DMS53 treated with DMSO at 0.1 percent for 48 hours (cell line): ENCODE measurements around the gene SFXN2.
"Not testable (repeated sequence)": the region's sequence is repeated elsewhere in the genome, so short reads cannot be mapped to it uniquely, and the experiment has no call there.

Experiments used
- DNase-seq: peaks from one replicate; lab custom pipeline; 2025; ENCODE audit not compliant: unreplicated experiment; lab: John Stamatoyannopoulos, UW

Gene SFXN2

GRCh38 chr10:102752266-102752930, 38.0 kb downstream of the SFXN2 start:
- DNase-seq, result no peak

- DNase-seq, result no peak
These were observed 38.7 kb downstream of the SFXN2 start for GRCh38 chr10:102752934-102753664.

DNA sequence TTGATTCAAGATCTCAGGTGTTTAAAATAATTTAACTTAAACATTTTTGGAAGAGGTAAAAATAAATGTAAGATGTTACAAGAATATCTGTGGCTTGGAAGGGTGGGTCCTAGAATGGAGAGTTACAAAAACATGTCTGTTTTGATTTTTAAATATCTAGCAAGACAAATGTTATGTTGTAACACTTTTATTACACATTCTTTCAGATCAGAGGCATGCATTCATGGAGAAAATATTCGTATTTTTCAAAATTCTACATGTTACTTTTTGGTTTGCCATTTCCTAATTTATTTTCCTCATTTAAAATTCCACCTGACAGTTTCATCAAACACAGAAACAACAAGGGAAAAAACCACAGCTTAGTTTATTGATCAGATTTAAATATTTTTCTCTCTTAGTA, 39.3 kb downstream of the SFXN2 start:
- DNase-seq, result no peak

DNA sequence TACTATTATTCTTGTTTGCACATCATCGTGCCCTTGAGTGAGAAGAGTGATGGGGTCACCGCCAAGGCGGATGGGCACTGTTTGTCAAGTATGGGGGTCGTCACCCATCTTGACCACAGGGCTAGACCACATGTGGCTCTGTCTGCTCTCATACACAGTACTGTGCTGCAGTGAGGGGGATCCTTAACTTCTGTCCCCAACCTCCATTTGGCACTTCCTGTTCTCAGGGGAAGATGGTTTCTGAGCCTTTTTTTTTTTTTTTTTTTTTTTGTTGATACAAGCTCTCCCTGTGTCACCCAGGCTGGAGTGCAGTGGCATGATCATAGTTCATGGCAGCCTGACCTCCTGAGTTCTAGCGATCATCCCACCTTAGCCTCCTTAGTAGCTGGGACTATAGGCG, 42.9 kb downstream of the SFXN2 start:
- no peak for DNase-seq

GRCh38 chr10:102758240-102758932, 44.0 kb downstream of the SFXN2 start:
- DNase-seq, result no peak

- DNase-seq, result not testable (repeated sequence)
These were observed 44.5 kb downstream of the SFXN2 start for GRCh38 chr10:102758933-102759262.

DNA sequence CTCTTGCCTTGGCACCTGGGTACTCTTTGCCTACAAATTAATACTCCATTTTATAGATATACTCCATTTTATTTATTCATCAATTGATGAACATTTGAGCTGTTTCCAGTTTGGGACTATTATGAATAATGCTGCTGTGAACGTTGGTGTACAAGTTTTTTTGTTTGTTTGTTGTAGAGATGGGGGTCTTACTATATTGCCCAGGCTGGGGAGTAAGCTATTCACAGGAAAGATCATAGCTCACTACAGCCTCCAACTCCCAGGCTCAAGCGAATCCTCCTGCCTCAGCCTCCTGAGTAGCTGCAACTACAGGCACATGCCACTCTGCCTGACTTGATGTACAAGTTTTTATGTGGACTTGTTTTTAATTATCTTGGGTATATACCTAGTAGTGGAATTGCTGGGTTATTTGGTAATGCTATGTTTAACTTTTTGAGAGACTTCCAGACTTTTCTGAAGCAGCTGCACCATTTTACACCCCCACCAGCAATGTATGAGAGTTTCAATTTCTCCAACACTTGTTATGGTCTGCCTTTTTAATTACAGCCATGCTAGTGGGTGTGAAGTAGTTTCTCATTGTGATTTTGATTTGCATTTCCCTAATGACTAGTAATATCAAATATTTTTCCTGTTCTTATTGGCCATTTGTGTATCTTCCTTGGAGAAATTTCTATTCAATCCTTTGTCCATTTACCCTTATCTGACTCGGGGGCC, 45.2 kb downstream of the SFXN2 start:
- DNase-seq, result no peak

GRCh38 chr10:102761981-102762380, 47.5 kb downstream of the SFXN2 start:
- DNase-seq, result no peak

DNA sequence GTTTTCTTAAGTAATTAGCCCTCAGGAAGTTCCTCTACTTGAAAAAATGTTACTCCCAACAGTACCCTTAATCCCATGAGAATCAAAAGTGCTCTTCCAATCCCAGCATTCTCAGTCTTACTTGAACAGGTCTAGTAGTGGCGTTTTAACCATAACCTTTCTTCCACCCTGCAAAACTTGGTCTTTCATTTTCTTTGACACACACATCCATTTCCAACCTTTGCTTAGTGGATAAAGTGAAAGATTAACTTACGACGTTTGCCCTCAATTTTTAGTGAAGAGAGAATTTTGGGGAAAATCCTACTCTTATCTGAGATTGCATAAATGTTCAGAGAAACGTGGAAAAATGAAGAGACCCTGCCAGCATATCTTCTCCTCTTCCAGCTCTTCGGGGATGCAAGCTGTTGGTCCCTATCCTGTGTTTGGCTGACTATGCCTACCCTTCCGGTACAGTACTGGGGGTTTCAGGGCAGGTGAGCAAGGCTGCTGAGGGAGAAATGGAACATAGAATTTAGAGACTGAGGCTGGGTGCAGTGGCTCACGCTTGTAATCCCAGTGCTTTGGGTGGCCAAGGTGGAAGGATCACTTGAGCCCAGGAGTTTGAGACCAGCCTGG, 48.1 kb downstream of the SFXN2 start:
- DNase-seq, result no peak

DNA sequence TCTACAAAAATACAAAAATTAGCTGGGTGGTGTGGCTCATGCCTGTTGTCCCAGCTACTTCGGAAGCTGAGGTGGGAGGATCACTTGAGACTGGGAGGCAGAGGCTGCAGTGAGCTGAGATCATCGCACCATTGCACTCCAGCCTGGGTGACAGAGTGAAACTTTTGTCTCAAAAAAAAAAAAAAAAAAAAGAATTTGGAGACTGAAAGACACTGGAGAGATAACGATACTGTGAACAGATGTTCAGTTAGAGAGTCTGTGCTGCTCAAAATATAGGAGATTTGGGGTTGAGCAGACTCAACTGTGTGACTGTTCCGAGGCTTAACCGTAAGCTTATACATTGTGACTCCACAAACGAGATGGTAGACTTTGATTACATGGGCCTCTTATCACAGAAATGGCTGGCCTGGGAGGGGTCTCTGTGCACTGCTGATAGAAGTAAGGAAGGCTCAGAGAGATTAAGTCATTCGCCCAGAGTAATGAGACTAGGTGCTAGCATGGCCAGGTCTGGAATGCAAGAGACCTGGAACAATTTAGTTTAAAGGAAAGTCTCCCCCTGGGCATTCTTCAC, 48.7 kb downstream of the SFXN2 start:
- no peak for DNase-seq

DNA sequence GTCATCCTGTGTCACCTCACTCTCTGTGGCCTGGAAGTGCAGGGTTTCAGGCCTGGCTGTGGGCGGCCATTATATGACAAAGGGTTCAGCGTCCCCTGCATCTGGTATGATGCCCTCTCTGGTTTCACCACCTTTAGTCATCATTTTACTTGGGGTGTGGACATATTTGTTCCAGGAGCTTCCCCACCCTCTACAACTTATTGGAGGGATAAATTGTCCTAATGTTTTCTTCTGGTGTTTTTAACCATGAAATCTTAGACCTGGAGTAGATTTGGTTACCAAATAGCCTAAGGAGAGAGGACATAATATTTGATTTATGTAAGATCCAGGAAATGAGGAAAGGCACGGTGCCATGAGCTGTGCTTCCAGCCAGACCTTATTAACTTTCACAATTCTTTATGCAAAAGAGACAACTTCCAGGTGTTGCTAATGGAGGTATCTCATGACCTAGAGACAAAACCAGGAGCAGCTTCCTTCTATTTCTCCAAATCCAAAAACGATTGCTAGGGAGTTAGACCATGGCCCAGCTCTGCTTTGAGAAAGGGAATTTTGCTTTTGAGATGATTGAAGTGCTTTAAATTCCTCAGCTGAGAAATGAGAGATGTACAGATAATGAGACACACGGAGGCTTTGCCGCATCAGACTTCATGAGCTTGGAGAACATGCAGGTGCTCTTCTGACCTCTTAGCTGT, 50.2 kb downstream of the SFXN2 start:
- no peak for DNase-seq

DNA sequence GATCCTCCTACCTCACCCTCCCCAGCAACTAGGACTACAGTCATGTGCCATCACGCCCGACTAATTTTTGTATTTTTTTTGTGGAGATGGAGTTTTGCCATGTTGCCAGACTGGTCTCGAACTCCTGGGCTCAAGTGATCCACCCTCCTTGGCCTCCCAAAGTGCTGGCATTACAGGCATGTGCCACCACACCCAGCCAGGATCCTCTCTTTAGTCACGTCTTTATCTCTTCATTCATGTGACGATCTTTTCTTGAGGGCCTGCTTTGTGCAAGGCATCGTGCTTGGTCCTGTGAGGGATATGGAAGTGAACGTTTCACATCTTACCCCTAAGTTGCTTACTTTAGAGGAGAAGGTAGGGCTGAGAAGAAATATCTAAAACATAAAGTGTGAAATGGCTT, 50.9 kb downstream of the SFXN2 start:
- no peak for DNase-seq

- DNase-seq, result no peak
These were observed 53.2 kb downstream of the SFXN2 start for GRCh38 chr10:102767428-102768160.

DNA sequence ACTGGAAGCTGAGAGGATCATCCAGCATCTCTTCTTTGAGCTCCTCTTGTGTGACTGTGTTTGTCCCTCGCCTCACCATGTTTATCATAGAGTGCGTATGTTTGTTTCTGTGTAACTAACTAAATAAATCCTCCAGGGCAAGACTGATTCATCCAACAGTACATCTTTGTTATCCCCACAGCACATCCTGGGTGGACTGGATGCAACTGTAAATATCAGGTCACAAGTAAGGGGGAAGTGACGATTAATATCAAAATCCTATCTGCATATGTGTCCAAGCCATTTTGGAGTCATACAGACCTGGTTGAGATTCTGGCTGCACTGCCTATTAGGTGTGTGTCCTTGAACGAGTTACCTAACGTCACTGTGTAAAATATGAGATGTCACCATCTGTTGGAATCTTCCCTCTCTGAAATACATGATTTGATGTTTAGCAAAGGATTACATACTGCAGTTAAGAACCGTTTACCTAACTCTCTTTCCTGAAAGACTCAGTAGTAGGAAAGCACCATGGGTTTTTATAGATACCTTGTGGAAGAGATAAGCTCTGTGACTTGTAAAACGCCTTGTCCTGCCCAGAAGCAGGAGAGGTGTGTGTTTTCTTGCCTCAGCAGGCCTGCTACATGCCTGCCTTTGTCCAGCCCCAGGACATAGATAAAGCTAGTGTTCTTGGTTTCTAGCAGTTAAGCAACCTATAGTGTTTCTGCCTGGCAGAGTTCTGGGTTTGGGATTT, 55.1 kb downstream of the SFXN2 start:
- peak; percentile 64 for DNase-seq

DNA sequence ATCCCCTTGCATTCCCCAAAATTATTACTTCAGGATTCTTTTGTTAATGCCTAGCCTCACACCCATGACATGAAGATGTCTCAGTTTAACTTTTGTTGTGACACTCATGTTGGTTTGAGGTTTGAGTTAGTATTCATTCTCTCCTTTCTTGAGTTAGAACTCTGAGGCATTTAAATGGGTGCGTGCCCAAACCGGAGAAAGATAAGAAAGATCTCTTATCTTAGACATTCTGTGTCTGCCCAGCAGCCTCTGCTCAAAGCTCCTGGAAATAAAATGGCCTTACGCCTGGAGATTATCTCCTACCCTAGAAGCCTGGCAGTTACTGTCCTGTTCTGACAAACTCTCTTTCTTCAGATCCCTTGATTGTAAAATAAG, 55.7 kb downstream of the SFXN2 start:
- DNase-seq, result no peak

- DNase-seq, result no peak
These were observed 56.4 kb downstream of the SFXN2 start for GRCh38 chr10:102770792-102771191.

- no peak for DNase-seq
These were observed 58.9 kb downstream of the SFXN2 start for GRCh38 chr10:102773320-102773719.

DNA sequence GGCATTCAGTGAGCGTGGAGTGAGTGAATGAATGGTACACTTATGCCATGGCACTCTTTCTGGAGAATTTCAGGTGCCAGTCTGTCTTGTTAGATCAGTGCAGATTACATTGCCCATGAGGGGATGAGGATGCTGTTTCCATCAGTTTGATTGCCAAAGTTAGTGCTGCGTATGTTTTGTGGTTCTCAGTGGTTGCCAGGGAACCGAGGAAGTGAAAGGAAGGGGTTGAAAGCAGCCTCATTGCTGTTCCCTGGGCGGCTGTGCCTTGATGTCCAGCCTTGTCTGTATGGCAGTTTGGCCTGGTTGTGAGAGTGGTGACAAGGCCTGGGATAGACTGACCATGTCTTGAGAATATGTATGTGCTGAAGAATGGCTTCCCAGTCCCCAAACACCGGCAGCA, 59.5 kb downstream of the SFXN2 start:
- no peak for DNase-seq
